SJSA1 (cell line): ENCODE data around the gene PDLIM3. TPM values are rescaled to one million over a fixed set of nuclear protein-coding genes. Genes with fewer than 3 reads are reported as not detected.

Experiments used
- DNase-seq, 2 experiments: peaks; one replicate each; pipeline ENCODE4 v3.0.0-alpha.2; 2015 to 2020; ENCODE audit warnings: low spot score in 2 of 2, low read depth in 1 of 2
- H3K27ac ChIP-seq: fragments of 250-450 bp; sonication (Bioruptor Pico); 2 replicates; pipeline ENCODE4 v1.5.1; 2020; ENCODE audit warnings: mild to moderate bottlenecking, moderate library complexity
- H3K27me3 ChIP-seq: fragments of 250-450 bp; sonication (Bioruptor Pico); replicated peaks from 2 replicates; pipeline ENCODE4 v1.5.1; 2020; ENCODE audit warnings: mild to moderate bottlenecking, moderate library complexity
- H3K36me3 ChIP-seq: fragments of 250-450 bp; sonication (Bioruptor Pico); 2 replicates; pipeline ENCODE4 v1.5.1; 2020; ENCODE audit warnings: mild to moderate bottlenecking
- H3K4me1 ChIP-seq: fragments of 250-450 bp; sonication (Bioruptor Pico); replicated peaks from 2 replicates; pipeline ENCODE4 v1.6.1; 2021; ENCODE audit warnings: mild to moderate bottlenecking
- H3K4me3 ChIP-seq: fragments of 250-450 bp; sonication (Bioruptor Pico); 2 replicates; pipeline ENCODE4 v1.5.1; 2020; ENCODE audit warnings: mild to moderate bottlenecking
- H3K9me3 ChIP-seq: fragments of 250-450 bp; sonication (Bioruptor Pico); replicated peaks from 2 replicates; pipeline ENCODE4 v1.5.1; 2020; ENCODE audit warnings: mild to moderate bottlenecking
- total RNA-seq: library from RNA; depleted of rRNA; stranded (reverse); fragments of >200 nt; shearing (Covaris generic); gene quantifications from 2 replicates; pipeline ENCODE4 v1.2.3, GENCODE V29; 2014; rRNA removed

The PDLIM3 gene
- total RNA-seq, 1 experiment from 2014 or later, result 157 TPM

DNA sequence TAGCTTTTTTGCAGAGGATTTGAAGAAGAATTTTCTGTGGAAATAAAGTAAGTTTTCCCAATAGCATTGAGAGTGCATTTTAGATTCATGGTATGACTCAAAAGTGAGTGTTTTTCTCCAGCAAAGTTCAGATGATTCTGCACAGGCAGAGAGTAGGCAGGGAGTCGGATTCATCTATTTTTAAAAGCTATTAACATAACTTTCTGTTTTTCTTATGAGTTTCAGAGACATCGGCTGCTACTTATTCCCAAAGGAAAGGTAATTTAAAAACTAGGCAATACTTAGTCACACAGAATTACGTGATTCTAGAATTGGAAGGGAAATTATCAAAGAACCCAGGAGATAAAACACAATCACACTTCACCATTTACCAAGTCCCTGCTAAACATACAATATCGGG is 68.2 kb downstream of the PDLIM3 start:
- Histone ChIP-seq H3K36me3 (no peaks in the 10 kb centered on the region), H3K27ac (no peak overlapping the region), H3K4me1 (peaks cover 10% of the 10 kb centered on the region), H3K4me3 (no peak overlapping the region), H3K9me3 (peaks cover 4% of the 10 kb centered on the region; the same call in 1 of the 2 replicates), H3K27me3 (peaks cover 15% of the 10 kb centered on the region)
- no peak for DNase-seq

DNA sequence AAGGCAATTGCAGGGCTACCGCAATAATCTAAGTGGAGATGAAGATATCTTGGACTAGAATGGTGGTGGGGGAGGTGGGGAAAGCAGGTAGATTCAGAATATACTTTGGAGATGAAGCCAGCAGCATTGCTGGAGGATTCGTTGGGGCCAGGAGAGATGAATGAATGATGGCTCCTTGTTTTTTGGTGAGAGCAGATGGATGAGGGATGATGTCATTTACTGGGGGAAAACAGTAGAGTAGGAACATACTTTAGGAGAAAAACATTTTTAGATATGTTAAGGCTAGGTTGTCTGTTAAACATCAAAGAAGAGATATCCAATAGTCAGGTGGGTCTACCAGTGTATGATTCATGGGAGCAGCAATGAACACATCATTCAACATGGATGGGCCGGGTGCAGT is 69.6 kb downstream of the PDLIM3 start:
- Histone ChIP-seq H3K9me3 (no peaks in the 10 kb centered on the region), H3K27ac (no peak overlapping the region), H3K36me3 (no peaks in the 10 kb centered on the region), H3K27me3 (peaks cover 14% of the 10 kb centered on the region), H3K4me1 (peaks cover 4% of the 10 kb centered on the region), H3K4me3 (no peak overlapping the region)
- no peak for DNase-seq

DNA sequence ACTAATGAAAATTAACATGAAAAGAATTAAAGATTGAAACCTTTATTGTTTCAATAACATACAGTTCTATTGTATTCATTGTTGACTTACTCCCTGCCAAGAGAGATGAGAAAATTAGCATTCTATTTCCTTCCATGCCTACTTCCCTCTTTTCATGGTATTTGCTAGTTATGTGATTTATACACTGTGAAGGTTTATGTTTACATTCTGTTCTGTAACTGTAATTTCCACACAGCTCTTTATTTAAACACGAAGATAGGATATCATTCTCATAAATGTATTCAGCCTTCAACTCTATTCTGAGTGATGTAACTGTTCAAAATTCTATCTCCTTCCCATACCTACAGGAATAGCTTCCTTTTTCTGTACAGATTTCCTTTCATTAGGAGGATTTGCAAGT is 70.4 kb downstream of the PDLIM3 start:
- peaks cover 6% of the 10 kb centered on the region for H3K27me3 ChIP-seq
- H3K36me3 ChIP-seq, result no peaks in the 10 kb centered on the region
- no peak overlapping the region for H3K4me3 ChIP-seq
- H3K4me1 ChIP-seq, result no peaks in the 10 kb centered on the region; the same call in 1 of the 2 replicates
- no peaks in the 10 kb centered on the region for H3K9me3 ChIP-seq
- H3K27ac ChIP-seq, result no peak overlapping the region
- DNase-seq, result no peak

DNA sequence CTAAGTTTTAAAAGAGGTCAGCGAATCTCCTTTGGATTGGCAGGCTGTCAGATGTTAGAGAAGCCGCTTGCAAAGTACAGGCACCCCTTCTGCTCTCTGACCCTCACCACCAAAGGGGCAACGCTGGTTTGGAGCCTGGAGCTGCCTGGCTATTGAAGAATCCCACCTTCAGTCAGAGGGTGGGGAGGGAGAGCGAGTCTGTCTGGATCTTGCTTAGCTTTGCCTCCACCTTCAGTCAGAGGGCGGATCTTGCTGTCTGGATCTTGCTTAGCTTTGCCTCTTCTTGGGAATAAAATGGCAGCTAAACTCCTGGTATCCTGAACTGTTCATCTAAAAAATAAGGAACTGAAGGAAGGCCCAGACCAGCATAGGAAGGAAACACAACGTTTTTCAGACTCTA is 71.1 kb downstream of the PDLIM3 start:
- no peak overlapping the region for H3K4me3 ChIP-seq
- peaks cover 9% of the 10 kb centered on the region for H3K27me3 ChIP-seq
- no peak for DNase-seq
- H3K9me3 ChIP-seq, result no peaks in the 10 kb centered on the region
- no peaks in the 10 kb centered on the region; the same call in 1 of the 2 replicates for H3K4me1 ChIP-seq
- no peaks in the 10 kb centered on the region for H3K36me3 ChIP-seq
- H3K27ac ChIP-seq, result no peak overlapping the region

DNA sequence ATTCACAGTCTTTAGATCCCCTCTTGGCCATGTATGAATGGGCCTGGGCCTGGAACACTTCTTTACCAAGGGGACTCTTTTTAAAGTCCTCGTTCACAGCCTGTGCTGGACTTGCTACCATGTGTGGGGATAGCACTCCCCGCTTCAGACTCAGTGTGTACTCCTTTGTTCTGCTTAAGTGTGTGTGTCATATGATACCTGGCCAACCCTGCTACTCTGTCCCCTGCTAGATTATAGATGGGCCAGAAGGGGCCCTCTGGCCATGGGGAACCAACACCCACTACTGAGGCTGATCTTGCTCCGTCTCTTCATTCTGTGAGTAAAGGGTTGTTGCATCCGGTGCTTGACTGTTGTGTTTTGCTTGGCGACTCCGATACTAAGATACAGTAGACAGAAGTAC is 71.8 kb downstream of the PDLIM3 start:
- no peak for DNase-seq
- H3K9me3 ChIP-seq, result no peaks in the 10 kb centered on the region
- no peaks in the 10 kb centered on the region for H3K36me3 ChIP-seq
- peaks cover 8% of the 10 kb centered on the region for H3K27me3 ChIP-seq
- no peak overlapping the region for H3K27ac ChIP-seq
- H3K4me3 ChIP-seq, result no peak overlapping the region
- no peaks in the 10 kb centered on the region for H3K4me1 ChIP-seq

DNA sequence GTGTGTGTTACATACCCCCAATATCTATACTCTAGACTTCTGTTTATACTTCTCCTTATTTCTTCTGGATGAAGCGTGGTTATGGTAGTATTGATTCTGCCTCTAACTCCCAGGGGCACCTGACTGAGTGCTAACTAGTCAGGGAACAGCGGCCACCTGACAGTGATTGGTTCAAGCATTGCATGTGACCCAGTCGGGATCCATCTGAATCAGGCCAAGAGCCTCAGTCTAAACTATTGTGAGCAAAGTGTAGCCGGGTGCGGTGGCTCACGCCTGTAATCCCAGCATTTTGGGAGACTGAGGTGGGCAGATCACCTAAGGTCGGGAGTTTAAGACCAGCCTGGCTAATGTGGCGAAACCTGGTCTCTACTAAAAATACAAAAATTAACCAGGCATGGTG is 73.7 kb downstream of the PDLIM3 start:
- peaks cover 8% of the 10 kb centered on the region for H3K27me3 ChIP-seq
- no peaks in the 10 kb centered on the region for H3K9me3 ChIP-seq
- no peaks in the 10 kb centered on the region for H3K36me3 ChIP-seq
- no peak overlapping the region for H3K27ac ChIP-seq
- H3K4me3 ChIP-seq, result no peak overlapping the region
- no peak for DNase-seq
- no peaks in the 10 kb centered on the region for H3K4me1 ChIP-seq

DNA sequence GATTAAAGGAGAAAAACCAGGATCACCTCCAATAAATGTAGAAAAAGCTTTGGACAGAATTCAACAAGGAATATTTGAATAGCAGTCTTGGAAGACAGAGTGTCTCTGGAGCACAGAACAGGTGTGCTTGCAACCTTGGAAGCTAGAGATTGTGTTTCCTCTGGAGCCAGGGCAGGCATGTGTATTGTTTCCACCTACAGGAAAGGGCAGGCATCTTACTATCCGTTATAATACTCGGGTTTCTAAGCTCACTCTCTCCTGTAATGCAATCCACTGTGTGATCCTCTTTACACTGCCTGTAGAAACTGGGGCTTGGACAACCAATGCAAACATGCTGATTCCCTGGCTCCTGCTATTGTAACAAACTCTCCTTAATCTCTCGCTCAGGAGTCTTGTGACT is 78.2 kb downstream of the PDLIM3 start:
- H3K27me3 ChIP-seq, result peaks cover 15% of the 10 kb centered on the region
- no peaks in the 10 kb centered on the region for H3K36me3 ChIP-seq
- no peaks in the 10 kb centered on the region for H3K4me1 ChIP-seq
- no peak for DNase-seq
- no peak overlapping the region for H3K27ac ChIP-seq
- H3K9me3 ChIP-seq, result no peaks in the 10 kb centered on the region
- no peak overlapping the region for H3K4me3 ChIP-seq

DNA sequence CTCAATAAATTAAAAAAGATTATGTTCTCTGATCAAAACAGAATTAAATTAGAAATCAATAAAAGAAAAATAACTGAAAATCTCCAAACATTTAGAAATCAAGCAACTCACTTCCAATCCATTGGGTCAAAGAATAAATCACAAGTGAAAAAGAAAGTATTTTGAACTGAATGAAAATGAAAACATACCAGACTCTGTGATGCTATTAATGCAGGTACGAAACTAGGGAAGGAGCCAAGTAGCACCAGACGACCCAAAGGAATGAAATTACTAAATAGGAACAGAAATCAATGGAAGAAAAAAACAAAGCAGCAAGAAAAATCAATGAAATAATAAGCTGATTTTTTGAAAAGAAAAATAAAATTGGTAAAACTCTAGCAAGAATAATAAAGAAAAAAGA is 79.2 kb downstream of the PDLIM3 start:
- Histone ChIP-seq H3K4me1 (no peaks in the 10 kb centered on the region), H3K9me3 (no peaks in the 10 kb centered on the region), H3K27ac (no peak overlapping the region), H3K4me3 (no peak overlapping the region), H3K36me3 (no peaks in the 10 kb centered on the region), H3K27me3 (peaks cover 15% of the 10 kb centered on the region)
- DNase-seq, result no peak

Other genes with a start within 250 kb of the PDLIM3 start
- gene LRP2BP, start 139.6 kb downstream of the PDLIM3 start, total RNA-seq, result 0.22 and 0.29 TPM in 2 replicates
- 5.4 and 15.1 TPM in 2 replicates for gene ANKRD37, start 138.7 kb downstream of the PDLIM3 start, total RNA-seq
- 17.1 and 32.1 TPM in 2 replicates for gene UFSP2, start 109.5 kb downstream of the PDLIM3 start, total RNA-seq
- 0.19 and 0.71 TPM in 2 replicates for gene CCDC110, start 63.8 kb downstream of the PDLIM3 start, total RNA-seq